A549 (cell line): ENCODE data around the gene ARHGEF4. TPM values are rescaled to one million over a fixed set of nuclear protein-coding genes. Genes with fewer than 3 reads are reported as not detected.

Source experiments
- ATAC-seq, 2 experiments: fragments of 200-7000 bp in 1 of 2; fragments of >200 bp in 1 of 2; cut with Nextera tagmentation in 1 of 2; cut with Tn5 transposase in 1 of 2; 3 replicates each; pipeline versions ENCODE4 v1.8.0 to v1.9.1; 2018 to 2020; ENCODE audit warnings: mild to moderate bottlenecking in 1 of 2, moderate library complexity in 1 of 2
- CTCF ChIA-PET: fragments of 300-600 bp; sonication (Branson Sonifier 250); formaldehyde crosslinking; extraction: SDS; loops from one replicate; lab custom pipeline; 2021; ENCODE audit warnings: antibody characterized with exemption, inconsistent platforms; lab: Yijun Ruan, JAX
- POLR2A ChIA-PET: fragments of 350-600 bp; formaldehyde crosslinking; extraction: SDS; loops from one replicate; lab custom pipeline; 2021; ENCODE audit warnings: antibody characterized with exemption, inconsistent platforms; lab: Yijun Ruan, JAX
- DNase-seq, 2 experiments: peaks; one replicate each; pipeline versions ENCODE4 v3.0.0 to v3.0.0-alpha.2; 2011 to 2016; ENCODE audit warnings: low read depth in 1 of 2, low spot score in 1 of 2
- FAIRE-seq: peaks from 2 replicates; lab custom pipeline; 2011; peaks lifted over from hg19 to GRCh38; lab: Jason Lieb, UNC
- H3K27ac ChIP-seq, 2 experiments: fragments of >200 bp; sonication (Bioruptor Twin); formaldehyde crosslinking; 3 replicates each; pipeline ENCODE4 v1.5.1; 2016 to 2017
- H3K4me1 ChIP-seq: fragments of >200 bp; sonication (Bioruptor Twin); formaldehyde crosslinking; 3 replicates; pipeline ENCODE4 v1.6.1; 2016
- H3K4me2 ChIP-seq: fragments of >200 bp; sonication (Bioruptor Twin); formaldehyde crosslinking; 3 replicates; pipeline ENCODE4 v1.6.1; 2016
- H3K4me3 ChIP-seq: fragments of >200 bp; sonication (Bioruptor Twin); formaldehyde crosslinking; 3 replicates; pipeline ENCODE4 v1.5.1; 2016
- H3K9me3 ChIP-seq: fragments of >200 bp; sonication (Bioruptor Twin); formaldehyde crosslinking; 3 replicates; pipeline ENCODE4 v1.6.1; 2016
- ATOH8 ChIP-seq: fragments of 250-450 bp; sonication (Bioruptor Pico); IDR thresholded peaks from 2 replicates; pipeline ENCODE4 v1.5.0; 2020; ENCODE audit warnings: low read depth, mild to moderate bottlenecking, moderate library complexity
- BHLHE40 ChIP-seq: IDR thresholded peaks from 2 replicates; pipeline ENCODE4 v1.6.1; 2012; ENCODE audit warnings: low read depth, low read length, inconsistent platforms
- CBX2 ChIP-seq: fragments of 200-600 bp; sonication (generic); IDR thresholded peaks from 2 replicates; pipeline ENCODE4 v1.6.1; 2016; ENCODE audit warnings: low read depth, mild to moderate bottlenecking, borderline replicate concordance
- CBX8 ChIP-seq: fragments of 200-600 bp; sonication (generic); IDR thresholded peaks from 2 replicates; pipeline ENCODE4 v1.6.1; 2016
- CEBPB ChIP-seq, 2 experiments: fragments of >200 bp in 1 of 2; sonication (Bioruptor Twin) in 1 of 2; formaldehyde crosslinking in 1 of 2; IDR thresholded peaks; 2 replicates each; pipeline ENCODE4 v1.6.1; 2012 to 2016
- EHF ChIP-seq: fragments of 250-450 bp; sonication (Bioruptor Pico); IDR thresholded peaks from 2 replicates; pipeline ENCODE4 v1.5.0; 2020; ENCODE audit warnings: mild to moderate bottlenecking
- ELK1 ChIP-seq: fragments of 150-350 bp; IDR thresholded peaks from 2 replicates; pipeline ENCODE4 v1.6.1; 2014; ENCODE audit warnings: low read depth, mild to moderate bottlenecking, low read length
- FOSB ChIP-seq: fragments of 250-450 bp; sonication (Bioruptor Pico); IDR thresholded peaks from 2 replicates; pipeline ENCODE4 v1.5.0; 2020; ENCODE audit warnings: mild to moderate bottlenecking, moderate library complexity
- FOSL2 ChIP-seq, 2 experiments: fragments of 450-650 bp in 1 of 2; fragments of >200 bp in 1 of 2; sonication (Bioruptor Twin) in 1 of 2; formaldehyde crosslinking; IDR thresholded peaks; 2 replicates each; pipeline versions ENCODE4 v1.5.0 to v1.6.1; 2016 to 2020; ENCODE audit warnings: mild to moderate bottlenecking in 1 of 2, moderate library complexity in 1 of 2
- HDAC2 ChIP-seq: fragments of 200-600 bp; sonication (generic); IDR thresholded peaks from 2 replicates; pipeline ENCODE4 v1.6.1; 2016
- HEYL ChIP-seq: fragments of 250-450 bp; sonication (Bioruptor Pico); IDR thresholded peaks from 2 replicates; pipeline ENCODE4 v1.8.0; 2021; ENCODE audit warnings: mild to moderate bottlenecking, moderate library complexity
- HOXA7 ChIP-seq: fragments of 250-450 bp; sonication (Bioruptor Pico); IDR thresholded peaks from 2 replicates; pipeline ENCODE4 v1.5.0; 2020; ENCODE audit warnings: mild to moderate bottlenecking, moderate library complexity
- HOXB13 ChIP-seq: fragments of 250-450 bp; sonication (Bioruptor Pico); IDR thresholded peaks from 2 replicates; pipeline ENCODE4 v1.5.0; 2020; ENCODE audit warnings: low read depth, mild to moderate bottlenecking, moderate library complexity
- HOXB5 ChIP-seq: fragments of 250-450 bp; sonication (Bioruptor Pico); IDR thresholded peaks from 2 replicates; pipeline ENCODE4 v1.5.0; 2020; ENCODE audit warnings: mild to moderate bottlenecking, moderate library complexity
- JUN ChIP-seq, 2 experiments: fragments of >200 bp; sonication (Bioruptor Twin); formaldehyde crosslinking; IDR thresholded peaks; 2 replicates in 1 of 2; 3 replicates in 1 of 2; pipeline ENCODE4 v1.6.1; 2016 to 2017
- MAZ ChIP-seq: fragments of 150-350 bp; IDR thresholded peaks from 2 replicates; pipeline ENCODE4 v1.6.1; 2014; ENCODE audit warnings: antibody characterized with exemption, low read depth, low read length, borderline replicate concordance
- NR3C1 ChIP-seq: fragments of >200 bp; sonication (Bioruptor Twin); formaldehyde crosslinking; IDR thresholded peaks from 3 replicates; pipeline ENCODE4 v1.6.1; 2017
- PHF8 ChIP-seq: fragments of 200-600 bp; sonication (generic); IDR thresholded peaks from 2 replicates; pipeline ENCODE4 v1.6.1; 2016; ENCODE audit warnings: low read depth, mild to moderate bottlenecking, antibody characterized with exemption, moderate library complexity, borderline replicate concordance
- POLR2A ChIP-seq: IDR thresholded peaks from 2 replicates; pipeline ENCODE4 v1.6.1; 2012; ENCODE audit warnings: mild to moderate bottlenecking, low read length
- RAD21 ChIP-seq, 2 experiments: fragments of >200 bp in 1 of 2; sonication (Bioruptor Twin) in 1 of 2; formaldehyde crosslinking in 1 of 2; IDR thresholded peaks in 1 of 2; conservative IDR thresholded peaks in 1 of 2; 2 replicates in 1 of 2; 3 replicates in 1 of 2; pipeline ENCODE4 v1.6.1; 2012 to 2018; ENCODE audit warnings: inconsistent platforms in 1 of 2
- RARB ChIP-seq: fragments of 250-450 bp; sonication (Bioruptor Pico); IDR thresholded peaks from 2 replicates; pipeline ENCODE4 v1.8.0; 2021; ENCODE audit warnings: mild to moderate bottlenecking, moderate library complexity
- RCOR1 ChIP-seq: fragments of 150-350 bp; IDR thresholded peaks from 2 replicates; pipeline ENCODE4 v1.6.1; 2014; ENCODE audit warnings: antibody characterized with exemption, low read length, low read depth
- RNF2 ChIP-seq: fragments of 200-600 bp; sonication (generic); IDR thresholded peaks from 2 replicates; pipeline ENCODE4 v1.6.1; 2016; ENCODE audit warnings: low read depth, mild to moderate bottlenecking, antibody characterized with exemption, moderate library complexity, borderline replicate concordance
- TP53 ChIP-seq: fragments of 250-450 bp; sonication (Bioruptor Pico); IDR thresholded peaks from 2 replicates; pipeline ENCODE4 v1.5.0; 2021; ENCODE audit warnings: mild to moderate bottlenecking, moderate library complexity
- ZNF302 ChIP-seq: fragments of 250-450 bp; sonication (Bioruptor Pico); IDR thresholded peaks from 2 replicates; pipeline ENCODE4 v1.9.0; 2021; ENCODE audit warnings: inconsistent platforms, mild to moderate bottlenecking, moderate library complexity
- WGBS: methylation state at CpG from one replicate; pipeline ENCODE4 v1.1.6; 2017; ENCODE audit errors: missing lambda C conversion rate; 5-methylcytosine and 5-hydroxymethylcytosine counted together
- polyA plus RNA-seq, 4 experiments: library from polyadenylated mRNA; depleted of rRNA in 3 of 4; stranded (reverse); fragments of >200 nt; fragmentation: RNase III in 1 of 4; extraction: RNeasy Plus Mini Kit Qiagen cat#74134 plus additional on column Dnase treatment in 1 of 4; gene quantifications; 2 replicates in 3 of 4; 3 replicates in 1 of 4; pipeline ENCODE4 v1.2.3, GENCODE V29; 2011 to 2017

The ARHGEF4 gene
- polyA plus RNA-seq, 2 of the 4 experiments (the other 2 are of a cell fraction): 1.00 to 2.1 TPM

GRCh38 chr2:130976591-130977237 lies 140.0 kb downstream of the ARHGEF4 start:
- ATAC-seq (no peak), FAIRE-seq (no peak), DNase-seq (no peak)
- Histone ChIP-seq H3K27ac (no peak overlapping the region), H3K9me3 (0 out of 3 replicates have a peak, but pooled peaks cover 6% of the 10 kb centered on the region), H3K4me3 (no peak overlapping the region), H3K4me2 (no peak overlapping the region), H3K4me1 (no peaks in the 10 kb centered on the region)
- 73% methylated on average over 10 of the region's 10 CpGs for WGBS
- POLR2A ChIA-PET: no interaction called here
- TF ChIP-seq ZNF302 (CRISPR knock-in tag): no peak
- CTCF ChIA-PET: no interaction called here

- DNase-seq: no peak
- Histone ChIP-seq H3K4me3 (no peak overlapping the region), H3K27ac (no peak overlapping the region), H3K9me3 (0 out of 3 replicates have a peak, but pooled peaks cover 6% of the 10 kb centered on the region), H3K4me2 (no peak overlapping the region), H3K4me1 (no peaks in the 10 kb centered on the region)
- ChIA-PET POLR2A (no interaction called here), CTCF (interaction anchor here (1.3 kb wide), 1 partner anchor 13 kb away, joined by 4 read pairs; no protein-coding TSS in a partner anchor)
- TF ChIP-seq CBX2: no peak
- no peak for TF ChIP-seq HOXB5 (CRISPR knock-in tag)
- no peak for TF ChIP-seq HEYL (CRISPR knock-in tag)
- no peak for TF ChIP-seq PHF8
- TF ChIP-seq NR3C1: no peak
- no peak for TF ChIP-seq TP53 (CRISPR knock-in tag)
- no peak for TF ChIP-seq ELK1
- TF ChIP-seq HOXB13 (CRISPR knock-in tag): no peak
- no peak for TF ChIP-seq ZNF302 (CRISPR knock-in tag)
- TF ChIP-seq FOSB: no peak
- TF ChIP-seq RNF2: no peak
- TF ChIP-seq CEBPB (IDR thresholded peaks at IDR 0.05): no peak
- no peak for TF ChIP-seq FOSL2 (IDR thresholded peaks at IDR 0.05)
- no peak for TF ChIP-seq FOSL2 (CRISPR knock-in tag; IDR thresholded peaks at IDR 0.05)
- TF ChIP-seq EHF (CRISPR knock-in tag): no peak
- TF ChIP-seq POLR2A: no peak
- TF ChIP-seq ATOH8 (CRISPR knock-in tag): no peak
- 85% methylated on average over 5 of the region's 5 CpGs for WGBS
- ATAC-seq: no peak
- no peak for FAIRE-seq
These were observed 140.8 kb downstream of the ARHGEF4 start for GRCh38 chr2:130977461-130978050.

GRCh38 chr2:130981667-130982066 lies 145.0 kb downstream of the ARHGEF4 start:
- WGBS: 11% methylated on average over 1 of the region's 1 CpG
- ATAC-seq (no peak), FAIRE-seq (no peak), DNase-seq (no peak)
- Histone ChIP-seq H3K4me2 (no peak overlapping the region), H3K4me1 (no peaks in the 10 kb centered on the region), H3K9me3 (0 out of 3 replicates have a peak, but pooled peaks cover 6% of the 10 kb centered on the region), H3K27ac (no peak overlapping the region), H3K4me3 (no peak overlapping the region)
- ChIA-PET CTCF (no interaction called here), POLR2A (no interaction called here)
- TF ChIP-seq JUN (IDR thresholded peaks at IDR 0.05) (no peak), ELK1 (no peak), TP53 (CRISPR knock-in tag) (no peak), ATOH8 (CRISPR knock-in tag) (no peak), ZNF302 (CRISPR knock-in tag) (no peak), HDAC2 (no peak), HOXA7 (CRISPR knock-in tag) (no peak), BHLHE40 (no peak), RAD21 (conservative IDR thresholded peaks at IDR 0.05 in 1 of 2, IDR thresholded peaks at IDR 0.05 in 1 of 2) (no peak), PHF8 (no peak), RARB (CRISPR knock-in tag) (no peak), MAZ (no peak), RCOR1 (no peak), CBX8 (no peak)
